Vagina (tissue), 2 donors: ENCODE results near the gene USP38.

ENCODE experiments used
- POLR2AphosphoS5 ChIP-seq, 2 donors: sonication (generic); formaldehyde crosslinking; IDR thresholded peaks; one replicate each; pipeline ENCODE4 v1.9.0; 2017; ENCODE audit warnings: antibody characterized with exemption in 2 of 2, mild to moderate bottlenecking in 2 of 2, low read depth in 1 of 2; ENCODE audit not compliant: insufficient read depth in 1 of 2
- TF ChIP-seq, protein P1 (sequence below), 3 experiments: fragments of 450-650 bp in 2 of 3; fragments of 200-600 bp in 1 of 3; sonication (generic) in 1 of 3; IDR thresholded peaks; one replicate each; pipeline ENCODE4 v1.5.1; 2017 to 2019; ENCODE audit warnings: antibody characterized with exemption in 3 of 3, mild to moderate bottlenecking in 2 of 3, moderate library complexity in 2 of 3

DNA sequence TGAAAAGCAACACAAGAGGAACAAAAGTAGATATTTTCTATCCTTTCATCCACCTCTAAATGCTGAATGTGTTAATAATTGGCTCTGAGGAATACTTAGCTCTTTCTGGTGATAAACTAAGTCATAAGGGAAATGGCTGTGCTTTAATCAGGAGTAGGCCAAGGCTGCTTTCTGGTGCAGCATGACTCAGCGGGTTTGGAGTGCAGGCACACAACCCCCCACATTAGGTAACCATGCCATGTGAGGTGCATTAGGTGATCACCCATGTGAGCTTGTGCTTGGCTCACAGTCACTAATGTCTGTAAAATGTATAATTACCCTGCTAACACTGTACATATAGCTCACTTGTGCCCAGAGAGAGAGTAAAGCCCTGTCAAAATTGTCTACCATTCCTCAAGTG lies 57.2 kb downstream of the USP38 start:
- TF ChIP-seq POLR2AphosphoS5 (IDR thresholded peaks at IDR 0.05; ENCODE audit: insufficient read depth in 1 of 2, low read depth in 1 of 2) = no peak
- TF ChIP-seq, protein P1, sequence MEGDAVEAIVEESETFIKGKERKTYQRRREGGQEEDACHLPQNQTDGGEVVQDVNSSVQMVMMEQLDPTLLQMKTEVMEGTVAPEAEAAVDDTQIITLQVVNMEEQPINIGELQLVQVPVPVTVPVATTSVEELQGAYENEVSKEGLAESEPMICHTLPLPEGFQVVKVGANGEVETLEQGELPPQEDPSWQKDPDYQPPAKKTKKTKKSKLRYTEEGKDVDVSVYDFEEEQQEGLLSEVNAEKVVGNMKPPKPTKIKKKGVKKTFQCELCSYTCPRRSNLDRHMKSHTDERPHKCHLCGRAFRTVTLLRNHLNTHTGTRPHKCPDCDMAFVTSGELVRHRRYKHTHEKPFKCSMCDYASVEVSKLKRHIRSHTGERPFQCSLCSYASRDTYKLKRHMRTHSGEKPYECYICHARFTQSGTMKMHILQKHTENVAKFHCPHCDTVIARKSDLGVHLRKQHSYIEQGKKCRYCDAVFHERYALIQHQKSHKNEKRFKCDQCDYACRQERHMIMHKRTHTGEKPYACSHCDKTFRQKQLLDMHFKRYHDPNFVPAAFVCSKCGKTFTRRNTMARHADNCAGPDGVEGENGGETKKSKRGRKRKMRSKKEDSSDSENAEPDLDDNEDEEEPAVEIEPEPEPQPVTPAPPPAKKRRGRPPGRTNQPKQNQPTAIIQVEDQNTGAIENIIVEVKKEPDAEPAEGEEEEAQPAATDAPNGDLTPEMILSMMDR (IDR thresholded peaks at IDR 0.05) = no peak
